Germinal center (tissue), 1 donor: ENCODE data around the gene DGLUCY.
A peak's percentile ranks its signal among the peaks of the same experiment; 100 is the strongest.
"Not testable (repeated sequence)": the region's sequence is repeated elsewhere in the genome, so short reads cannot be mapped to it uniquely, and the experiment has no call there.

Source experiments
- DNase-seq: peaks from one replicate; pipeline ENCODE4 v3.0.0; 2012; ENCODE audit warnings: mixed read lengths, low spot score

The DGLUCY gene, protein sequence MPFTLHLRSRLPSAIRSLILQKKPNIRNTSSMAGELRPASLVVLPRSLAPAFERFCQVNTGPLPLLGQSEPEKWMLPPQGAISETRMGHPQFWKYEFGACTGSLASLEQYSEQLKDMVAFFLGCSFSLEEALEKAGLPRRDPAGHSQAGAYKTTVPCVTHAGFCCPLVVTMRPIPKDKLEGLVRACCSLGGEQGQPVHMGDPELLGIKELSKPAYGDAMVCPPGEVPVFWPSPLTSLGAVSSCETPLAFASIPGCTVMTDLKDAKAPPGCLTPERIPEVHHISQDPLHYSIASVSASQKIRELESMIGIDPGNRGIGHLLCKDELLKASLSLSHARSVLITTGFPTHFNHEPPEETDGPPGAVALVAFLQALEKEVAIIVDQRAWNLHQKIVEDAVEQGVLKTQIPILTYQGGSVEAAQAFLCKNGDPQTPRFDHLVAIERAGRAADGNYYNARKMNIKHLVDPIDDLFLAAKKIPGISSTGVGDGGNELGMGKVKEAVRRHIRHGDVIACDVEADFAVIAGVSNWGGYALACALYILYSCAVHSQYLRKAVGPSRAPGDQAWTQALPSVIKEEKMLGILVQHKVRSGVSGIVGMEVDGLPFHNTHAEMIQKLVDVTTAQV

GRCh38 chr14:91113829-91114078, at the start of gene DGLUCY:
Gene DGLUCY, plus strand, starts transcription at chr14:91114073. Its CDS starts 46,222 bp downstream, at chr14:91160295.
- peak; percentile 77 for DNase-seq

GRCh38 chr14:91065266-91065665, 48.6 kb upstream of the DGLUCY start:
- no peak for DNase-seq

DNA sequence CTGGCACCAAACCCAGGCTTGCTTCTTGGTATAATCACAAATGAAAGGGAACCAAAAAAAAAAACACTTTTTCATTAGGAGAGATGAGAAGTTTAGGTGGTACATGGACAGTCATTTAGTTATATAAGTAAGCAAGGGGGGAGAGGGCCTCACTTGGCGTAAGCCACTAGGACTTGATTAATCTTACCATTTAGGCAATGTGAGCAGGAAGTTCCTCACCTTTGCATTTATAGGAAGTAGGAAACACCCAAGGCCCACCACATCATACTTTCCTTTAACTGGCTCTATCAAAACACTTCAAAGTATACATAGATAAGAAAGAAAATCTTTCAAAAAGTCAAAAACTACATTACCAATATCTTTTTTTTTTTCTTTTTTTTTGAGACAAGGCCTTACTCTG, 46.7 kb upstream of the DGLUCY start:
- DNase-seq = no peak

DNA sequence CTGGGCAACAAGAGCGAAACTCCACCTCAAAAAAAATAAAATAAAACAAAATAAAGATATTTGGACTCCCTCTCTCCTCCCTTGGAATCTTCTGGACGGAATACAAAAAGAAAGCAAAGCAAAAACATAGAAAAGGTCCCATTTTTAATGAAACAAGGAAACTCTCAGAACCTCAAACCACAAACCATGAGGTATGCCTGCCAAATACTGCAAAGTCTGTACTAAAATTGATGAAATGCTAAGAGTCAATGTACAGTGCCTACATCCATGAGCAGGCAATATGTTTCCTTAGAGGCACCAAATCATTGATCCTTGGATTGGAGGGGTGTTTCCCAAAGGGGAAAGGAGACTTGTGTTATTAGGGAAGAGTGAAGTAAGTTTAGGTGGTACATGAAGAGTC, 45.2 kb upstream of the DGLUCY start:
- DNase-seq = no peak

GRCh38 chr14:91070572-91070971, 43.3 kb upstream of the DGLUCY start:
- no peak for DNase-seq

DNA sequence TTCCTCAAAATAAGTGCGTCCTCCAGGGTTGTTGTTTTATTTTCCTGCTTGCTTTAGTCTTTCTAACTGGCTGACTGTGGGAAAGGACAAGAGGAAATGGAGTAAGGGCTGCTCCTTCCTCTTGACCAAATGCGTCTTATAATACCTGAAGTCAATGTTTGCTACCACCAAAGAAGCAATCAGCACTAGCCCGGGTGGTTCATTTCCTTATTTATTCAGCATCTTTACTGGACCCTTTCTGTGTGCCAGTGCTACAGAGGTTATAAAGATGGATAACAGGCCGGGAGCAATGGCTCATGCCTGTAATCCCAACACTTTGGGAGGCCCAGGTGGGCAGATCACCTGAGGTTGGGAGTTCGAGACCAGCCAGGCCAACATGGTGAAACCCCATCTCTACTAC, 38.3 kb upstream of the DGLUCY start:
- no peak for DNase-seq

- DNase-seq = no peak
Measured at GRCh38 chr14:91078095-91078737, 35.7 kb upstream of the DGLUCY start.

DNA sequence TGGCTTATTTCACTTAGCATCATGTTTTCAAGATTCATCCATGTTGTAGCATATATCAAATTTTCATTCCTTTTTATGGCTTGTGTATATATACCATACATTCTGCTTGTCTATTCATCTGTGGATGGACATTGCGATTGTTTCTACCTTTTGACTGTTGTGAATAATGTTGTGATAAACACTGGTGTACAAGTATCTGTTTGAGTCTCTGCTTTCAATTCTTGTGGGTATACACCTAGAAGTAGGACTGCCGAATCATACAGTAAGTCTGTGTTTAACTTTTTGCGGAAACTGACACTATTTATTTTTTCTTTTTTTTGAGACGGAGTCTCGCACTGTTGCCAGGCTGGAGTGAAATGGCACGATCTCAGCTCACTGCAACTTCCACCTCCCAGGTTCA, 33.8 kb upstream of the DGLUCY start:
- no peak for DNase-seq

DNA sequence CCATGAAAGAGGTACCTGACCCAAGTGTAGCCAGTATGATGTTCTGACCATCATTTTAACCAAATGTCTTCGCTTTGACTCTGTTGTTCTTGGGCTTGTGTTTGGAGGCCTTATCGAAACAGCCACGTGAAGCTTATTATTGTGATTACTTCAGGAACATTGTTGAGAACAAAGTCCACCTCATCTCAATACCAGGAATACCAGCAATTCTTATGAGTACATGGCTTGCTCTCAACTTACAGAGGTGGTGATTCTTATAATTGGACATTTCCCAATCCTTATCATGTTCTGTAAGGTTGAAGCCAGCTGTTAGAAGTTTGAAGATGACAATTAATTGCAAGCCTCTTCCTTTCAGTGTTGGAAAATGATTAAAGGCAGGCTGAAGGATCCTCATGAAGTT, 31.6 kb upstream of the DGLUCY start:
- DNase-seq = no peak

GRCh38 chr14:91084516-91084915, 29.4 kb upstream of the DGLUCY start:
- DNase-seq = no peak

GRCh38 chr14:91087470-91087869, 26.4 kb upstream of the DGLUCY start:
- not testable (repeated sequence) for DNase-seq

DNA sequence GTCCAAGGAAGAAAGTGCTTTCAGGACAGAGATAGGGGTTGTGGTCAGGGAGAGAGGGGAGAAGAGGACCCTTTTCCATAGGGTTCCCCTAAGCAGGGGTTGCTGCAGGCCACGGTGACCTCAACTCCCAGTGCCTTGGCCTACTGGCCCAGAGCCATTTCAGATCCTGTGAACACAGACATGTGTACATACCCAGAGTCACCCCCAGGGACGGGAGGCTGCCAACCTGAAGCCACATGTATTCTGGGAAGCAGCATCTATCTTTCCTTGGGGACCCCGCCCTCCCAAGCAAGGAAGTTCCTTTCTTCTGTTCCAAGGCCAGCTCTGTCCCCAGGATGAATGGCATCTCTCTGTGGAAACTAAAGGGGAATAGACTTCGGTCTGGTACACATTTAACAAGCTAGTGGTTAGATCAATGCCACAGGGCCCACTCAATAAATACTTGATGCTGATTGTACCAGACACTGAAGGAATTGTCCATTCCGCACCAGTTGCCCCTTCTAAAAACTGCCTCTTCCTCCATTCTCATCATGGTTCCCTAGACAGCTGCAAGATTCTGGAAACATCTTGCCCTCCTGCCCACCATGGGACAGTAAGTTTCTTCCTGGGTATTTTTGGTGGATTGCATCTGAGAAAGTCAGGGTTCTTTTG, 25.2 kb upstream of the DGLUCY start:
- DNase-seq = no peak

GRCh38 chr14:91089958-91090535, 23.8 kb upstream of the DGLUCY start:
- no peak for DNase-seq

DNA sequence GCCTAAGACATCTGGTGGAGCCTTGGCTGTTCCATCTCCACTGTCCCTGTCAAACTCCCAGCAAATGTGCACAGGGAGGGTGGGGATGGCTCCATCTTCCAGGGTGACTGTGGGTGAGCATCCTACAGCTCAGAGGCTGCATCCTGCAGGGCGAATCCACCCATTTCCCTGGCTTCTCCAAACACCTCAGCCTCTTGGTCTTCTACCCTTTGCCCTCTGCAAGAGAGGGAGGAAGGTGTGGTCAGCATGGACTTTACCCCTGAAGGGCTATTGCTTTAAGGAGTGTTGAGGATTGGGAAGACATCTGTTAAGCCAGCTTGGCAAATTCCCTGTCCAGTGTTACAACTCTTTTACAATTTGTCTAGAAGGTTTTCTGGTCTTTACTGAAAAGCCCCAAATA, 23.1 kb upstream of the DGLUCY start:
- no peak for DNase-seq

- no peak for DNase-seq
Measured at GRCh38 chr14:91092073-91092472, 21.8 kb upstream of the DGLUCY start.

DNA sequence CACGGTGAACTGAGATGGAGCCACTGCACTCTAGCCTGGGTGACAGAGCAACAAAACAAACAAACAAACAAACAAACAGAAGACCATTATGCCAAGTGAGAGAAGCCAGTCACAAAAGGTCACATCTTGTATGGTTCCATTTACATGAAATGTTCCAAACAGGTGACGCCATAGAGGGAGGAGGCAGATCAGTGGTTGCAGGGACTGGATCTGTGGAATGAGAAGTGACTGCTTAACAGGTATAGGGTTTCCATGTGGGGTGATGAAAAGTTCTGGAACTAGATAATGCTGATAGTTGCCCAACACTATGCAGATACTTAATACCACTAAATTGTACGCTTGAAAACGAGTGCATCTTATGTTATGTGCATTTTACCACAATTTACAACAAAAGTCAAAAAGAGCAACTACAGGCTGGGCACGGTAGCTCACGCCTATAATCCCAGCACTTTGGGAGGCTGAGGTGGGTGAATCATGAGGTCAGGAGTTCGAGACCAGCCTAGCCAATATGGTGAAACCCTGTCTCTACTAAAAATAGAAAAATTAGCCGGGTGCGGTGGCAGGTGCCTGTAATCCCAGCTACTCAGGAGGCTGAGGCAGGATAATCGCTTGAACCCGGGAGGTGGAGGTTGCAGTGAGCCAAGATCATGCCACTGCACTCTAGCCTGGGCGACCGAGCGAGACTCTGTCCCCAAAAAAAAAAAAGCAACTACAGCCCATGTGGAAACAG, 20.0 kb upstream of the DGLUCY start:
- not testable (repeated sequence) for DNase-seq

DNA sequence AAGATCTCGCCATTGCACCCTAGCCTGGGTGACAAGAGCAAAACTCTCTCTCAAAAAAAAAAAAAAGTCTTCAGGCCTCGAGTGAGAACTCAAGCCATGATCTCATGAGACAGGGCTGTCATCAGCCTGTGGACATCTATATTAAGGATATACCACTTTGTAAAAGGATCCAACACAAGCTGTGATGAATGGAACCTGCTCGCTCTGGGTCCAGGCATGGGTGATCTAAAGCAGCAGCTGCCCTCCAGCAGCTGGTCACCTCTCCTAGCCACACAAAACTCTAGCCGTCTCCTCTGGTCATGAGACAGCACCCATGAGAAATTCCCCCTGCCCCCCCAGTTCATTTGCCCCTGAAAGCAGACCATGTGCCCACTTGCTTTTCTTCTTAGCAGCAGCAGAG, 19.1 kb upstream of the DGLUCY start:
- DNase-seq = no peak

DNA sequence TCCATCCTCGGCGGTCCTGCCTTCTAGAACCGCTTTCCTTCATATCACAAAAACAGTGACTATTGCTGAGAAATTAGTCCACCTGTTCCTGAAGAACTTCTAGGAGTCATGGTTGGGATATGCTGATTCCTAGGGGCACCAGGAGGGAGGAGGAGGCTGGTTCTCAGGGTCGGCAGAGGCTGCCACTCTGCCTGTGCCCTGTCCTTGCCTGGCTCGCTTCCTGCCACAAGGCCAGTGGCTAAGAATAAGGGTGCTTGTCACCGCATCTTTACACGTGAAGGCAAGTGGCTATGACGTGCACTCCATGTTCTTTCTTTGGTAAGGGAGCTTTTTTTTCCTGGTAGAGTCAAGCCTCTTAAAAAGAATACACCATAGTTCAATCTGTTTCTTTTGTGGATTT, 18.7 kb upstream of the DGLUCY start:
- DNase-seq = no peak

- not testable (repeated sequence) for DNase-seq
Measured at GRCh38 chr14:91097657-91098056, 16.2 kb upstream of the DGLUCY start.

- DNase-seq = no peak
Measured at GRCh38 chr14:91098591-91098990, 15.3 kb upstream of the DGLUCY start.

DNA sequence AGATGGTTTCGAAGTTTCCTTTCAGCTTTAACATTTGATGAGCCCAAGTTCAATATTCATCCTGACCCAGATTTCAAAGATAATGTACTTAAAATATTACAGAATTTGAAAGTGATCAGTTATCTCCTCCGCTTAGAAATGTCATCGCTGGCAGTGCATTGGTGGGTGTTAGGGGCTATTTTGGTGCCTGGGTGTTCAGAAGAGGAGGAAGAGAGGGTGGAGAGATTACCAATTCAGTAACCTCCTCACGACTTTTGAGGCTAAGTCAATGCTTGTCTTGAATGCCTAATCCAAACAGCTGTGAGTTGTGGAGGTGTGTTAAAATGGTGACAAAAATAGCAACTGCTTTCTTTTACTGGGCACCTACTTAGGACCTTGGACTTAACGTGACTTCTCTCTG, 13.8 kb upstream of the DGLUCY start:
- no peak for DNase-seq

DNA sequence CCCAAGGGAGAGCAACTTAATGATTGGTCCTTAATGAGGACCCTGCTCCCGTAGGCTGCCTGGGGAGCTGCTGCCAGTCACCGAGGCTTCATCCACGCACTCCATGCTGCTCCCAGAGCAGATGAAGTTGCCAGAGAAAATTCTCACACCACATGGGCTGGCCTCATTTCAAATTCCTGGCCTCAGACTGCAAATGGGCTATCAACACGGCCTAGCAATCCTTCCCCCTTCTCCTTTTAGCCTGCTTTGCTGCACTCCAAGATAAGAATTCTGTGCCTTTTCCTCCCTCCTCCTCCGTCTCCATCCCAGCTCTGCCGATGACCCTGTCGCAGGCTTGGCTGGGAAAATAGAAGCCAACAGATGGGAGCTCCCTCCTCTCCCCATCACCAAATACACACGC, 10.8 kb upstream of the DGLUCY start:
- DNase-seq = no peak
